GM06990 (cell line): Measurements from ENCODE around the gene ST6GALNAC6.

ENCODE experiments used
- DNase-seq: peaks from one replicate; pipeline ENCODE4 v3.0.0-alpha.2; 2011; ENCODE audit not compliant: insufficient read length; ENCODE audit errors: extremely low read depth
- H3K27me3 ChIP-seq: replicated peaks from 2 replicates; pipeline ENCODE4 v1.6.0; 2011; ENCODE audit warnings: low read length; ENCODE audit not compliant: control insufficient read depth, insufficient read depth
- H3K36me3 ChIP-seq: 2 replicates; pipeline ENCODE4 v1.5.1; 2011; ENCODE audit warnings: low read length; ENCODE audit not compliant: control insufficient read depth, insufficient read depth
- H3K4me3 ChIP-seq: replicated peaks from 2 replicates; pipeline ENCODE4 v1.5.1; 2011; ENCODE audit warnings: low read depth, mild to moderate bottlenecking, control low read depth, low read length
- TF ChIP-seq, protein P1 (sequence below): IDR thresholded peaks from 2 replicates; pipeline ENCODE4 v1.5.1; 2011; ENCODE audit warnings: low read length, control low read depth, mild to moderate bottlenecking, inconsistent platforms; ENCODE audit not compliant: insufficient read depth, poor library complexity, severe bottlenecking

ST6GALNAC6 gene

DNA sequence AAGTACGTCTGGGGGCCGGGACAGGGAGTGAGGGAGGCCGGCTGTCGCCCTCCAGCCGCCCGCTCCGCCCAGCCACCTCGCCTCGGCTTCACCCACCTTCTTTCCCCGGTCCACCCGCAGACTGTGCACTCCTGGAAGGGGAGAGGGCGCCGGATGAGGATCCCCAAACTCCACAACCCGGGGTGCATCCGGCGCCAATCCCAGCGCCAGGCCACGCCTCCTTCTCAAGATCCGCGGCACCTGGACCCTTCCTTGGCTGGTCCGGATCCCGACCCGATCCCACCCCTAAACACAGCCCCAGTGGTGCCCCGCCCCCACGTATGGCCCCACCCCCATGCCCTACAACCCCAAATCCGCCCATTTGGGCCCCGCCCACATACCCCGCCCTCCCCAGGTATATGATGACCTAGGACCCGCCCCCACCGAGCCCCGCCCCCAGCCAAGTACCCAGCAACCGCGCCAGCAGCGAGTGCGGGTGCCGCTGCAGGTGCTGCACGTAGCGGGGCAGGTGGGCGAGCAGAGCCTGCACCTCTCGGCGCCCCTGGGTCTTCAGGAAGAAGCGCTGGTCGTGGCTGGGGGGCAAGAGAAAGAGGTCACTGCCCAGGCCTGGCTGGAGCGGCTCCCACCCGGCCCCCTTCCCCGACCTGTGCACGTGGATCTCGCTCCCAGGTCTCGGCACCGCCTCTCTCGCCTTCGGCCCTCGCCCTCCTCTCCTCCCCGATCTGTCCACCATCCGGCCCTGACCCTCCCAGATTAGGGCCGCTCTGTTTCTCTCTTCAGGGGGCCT lies 28.0 kb upstream of the ST6GALNAC6 start:
- DNase-seq, result no peak
- TF ChIP-seq, protein P1, sequence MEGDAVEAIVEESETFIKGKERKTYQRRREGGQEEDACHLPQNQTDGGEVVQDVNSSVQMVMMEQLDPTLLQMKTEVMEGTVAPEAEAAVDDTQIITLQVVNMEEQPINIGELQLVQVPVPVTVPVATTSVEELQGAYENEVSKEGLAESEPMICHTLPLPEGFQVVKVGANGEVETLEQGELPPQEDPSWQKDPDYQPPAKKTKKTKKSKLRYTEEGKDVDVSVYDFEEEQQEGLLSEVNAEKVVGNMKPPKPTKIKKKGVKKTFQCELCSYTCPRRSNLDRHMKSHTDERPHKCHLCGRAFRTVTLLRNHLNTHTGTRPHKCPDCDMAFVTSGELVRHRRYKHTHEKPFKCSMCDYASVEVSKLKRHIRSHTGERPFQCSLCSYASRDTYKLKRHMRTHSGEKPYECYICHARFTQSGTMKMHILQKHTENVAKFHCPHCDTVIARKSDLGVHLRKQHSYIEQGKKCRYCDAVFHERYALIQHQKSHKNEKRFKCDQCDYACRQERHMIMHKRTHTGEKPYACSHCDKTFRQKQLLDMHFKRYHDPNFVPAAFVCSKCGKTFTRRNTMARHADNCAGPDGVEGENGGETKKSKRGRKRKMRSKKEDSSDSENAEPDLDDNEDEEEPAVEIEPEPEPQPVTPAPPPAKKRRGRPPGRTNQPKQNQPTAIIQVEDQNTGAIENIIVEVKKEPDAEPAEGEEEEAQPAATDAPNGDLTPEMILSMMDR, result no peak
- H3K36me3 ChIP-seq, result no peaks in the 10 kb centered on the region
- peak overlapping the region; percentile 12 for H3K4me3 ChIP-seq
- no peaks in the 10 kb centered on the region; the same call in 1 of the 2 replicates for H3K27me3 ChIP-seq

DNA sequence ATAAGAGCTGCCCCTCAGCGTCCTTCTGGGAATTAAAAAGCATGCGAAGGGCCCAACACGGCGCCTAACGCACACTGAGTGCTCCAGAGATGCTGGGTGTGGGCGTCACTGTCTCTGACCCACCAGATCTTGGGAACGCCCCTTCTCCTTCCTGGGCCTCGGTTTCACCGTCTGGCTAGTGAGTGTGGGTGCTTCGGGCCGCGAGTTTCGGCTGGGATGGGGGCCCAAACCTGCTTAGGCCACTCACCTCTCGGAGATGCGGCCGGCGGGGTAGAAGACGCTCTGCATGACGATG lies 27.4 kb upstream of the ST6GALNAC6 start:
- H3K36me3 ChIP-seq, result no peaks in the 10 kb centered on the region
- no peak for DNase-seq
- TF ChIP-seq, protein P1, result no peak
- no peaks in the 10 kb centered on the region; the same call in 1 of the 2 replicates for H3K27me3 ChIP-seq
- peak overlapping the region; percentile 12 for H3K4me3 ChIP-seq

DNA sequence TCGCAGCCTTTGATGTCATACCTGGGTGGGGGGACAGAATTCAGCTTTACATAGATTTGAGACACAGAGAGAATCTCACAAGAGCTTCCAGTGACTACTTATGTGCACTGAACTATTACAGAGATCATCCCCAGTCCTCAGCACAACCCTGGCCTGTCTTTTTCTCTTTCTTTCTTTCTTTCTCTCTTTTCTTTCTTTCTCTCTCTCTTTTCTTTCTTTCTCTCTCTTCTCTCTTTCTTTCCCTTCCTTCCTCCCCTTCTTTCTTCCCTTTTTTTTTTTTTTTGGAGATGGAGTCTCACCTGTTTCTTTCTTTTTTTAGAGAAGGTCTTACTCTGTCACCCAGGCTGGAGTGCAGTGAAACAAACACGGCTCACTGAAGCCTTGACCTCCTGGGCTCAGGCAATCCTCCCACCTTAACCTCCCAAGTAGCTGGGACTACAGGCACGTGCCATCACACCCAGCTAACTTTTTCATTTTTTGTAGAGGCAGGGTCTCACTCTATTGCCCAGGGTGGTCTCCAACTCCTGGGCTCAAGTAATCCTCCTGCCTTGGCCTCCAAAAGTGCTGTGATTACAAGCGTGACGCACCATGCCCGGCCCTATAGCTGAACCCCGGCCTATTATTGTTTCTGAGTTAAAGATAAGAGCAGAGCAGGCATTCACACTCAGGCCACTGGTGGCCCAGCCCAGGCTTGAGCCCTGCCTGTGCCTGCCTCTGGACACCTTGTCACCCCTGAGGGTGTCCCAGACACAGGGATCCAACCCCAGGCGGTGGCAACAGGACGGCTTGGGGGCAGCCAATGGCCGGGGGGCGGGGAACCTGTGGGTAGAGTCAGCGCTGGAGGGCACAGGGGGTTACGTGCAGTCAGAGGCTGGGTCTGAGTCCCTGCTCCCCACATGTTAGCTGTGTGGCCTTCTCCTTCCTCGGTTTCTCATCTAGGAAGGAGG lies 26.8 kb upstream of the ST6GALNAC6 start:
- Histone ChIP-seq H3K36me3 (no peaks in the 10 kb centered on the region), H3K27me3 (no peaks in the 10 kb centered on the region; the same call in 1 of the 2 replicates), H3K4me3 (no peak overlapping the region)
- DNase-seq, result no peak
- TF ChIP-seq, protein P1, result no peak

DNA sequence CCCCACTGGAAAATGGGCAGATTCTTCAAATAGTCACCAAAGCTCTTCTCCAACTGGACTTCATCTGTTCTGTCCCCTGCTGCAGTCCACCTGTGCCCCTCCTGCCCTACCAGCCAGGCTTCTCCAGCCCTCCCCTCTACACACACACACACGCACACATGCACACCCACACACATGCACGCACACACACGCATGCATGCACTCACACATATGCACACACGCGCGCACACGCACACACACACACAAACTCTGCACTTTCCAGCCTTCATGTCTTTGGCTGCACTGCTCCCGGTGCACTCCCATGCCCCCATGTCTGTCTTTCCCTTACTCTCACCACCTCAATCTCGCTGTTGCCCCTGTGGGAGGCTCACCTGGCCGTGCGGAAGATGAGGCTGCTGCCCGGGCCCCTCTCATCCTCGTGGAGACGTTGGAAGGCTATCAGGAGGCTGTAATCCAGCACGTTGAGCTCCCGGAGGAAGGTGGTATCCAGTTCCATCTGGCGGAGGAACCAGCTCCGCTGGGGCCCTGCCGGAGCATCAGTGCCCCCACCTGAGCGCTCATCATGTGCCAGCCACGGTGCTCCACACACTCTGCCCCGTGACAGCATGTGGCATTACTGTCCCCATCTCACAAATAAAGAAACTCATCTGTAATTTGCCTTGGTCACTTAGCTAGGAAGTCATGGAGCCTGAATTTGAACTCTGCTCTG lies 25.5 kb upstream of the ST6GALNAC6 start:
- TF ChIP-seq, protein P1, result no peak
- Histone ChIP-seq H3K27me3 (no peaks in the 10 kb centered on the region; the same call in 1 of the 2 replicates), H3K4me3 (no peak overlapping the region), H3K36me3 (no peaks in the 10 kb centered on the region)
- no peak for DNase-seq

DNA sequence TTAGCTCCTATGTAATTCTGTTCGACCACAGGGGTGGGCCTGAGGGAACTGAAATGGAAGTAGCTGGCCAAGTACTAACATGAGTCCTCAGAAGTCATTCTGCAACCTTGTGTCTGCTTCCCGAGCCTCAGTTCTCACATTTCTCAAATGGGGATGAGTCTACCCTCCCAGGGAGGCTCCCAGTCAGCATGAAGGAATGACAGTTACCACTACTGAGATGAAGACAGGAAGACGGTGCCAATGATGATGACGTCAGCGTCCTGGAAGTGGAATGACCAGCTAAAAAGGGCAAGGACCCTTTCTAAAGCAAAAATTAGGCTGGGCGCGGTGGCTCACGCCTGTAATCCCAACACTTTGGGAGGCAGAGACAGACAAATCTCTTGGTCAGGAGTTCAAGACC lies 24.4 kb upstream of the ST6GALNAC6 start:
- H3K4me3 ChIP-seq, result no peak overlapping the region
- no peak for DNase-seq
- no peaks in the 10 kb centered on the region; the same call in 1 of the 2 replicates for H3K27me3 ChIP-seq
- no peaks in the 10 kb centered on the region for H3K36me3 ChIP-seq
- TF ChIP-seq, protein P1, result no peak
